Effector CD4-positive, alpha-beta T cell (primary cell): ENCODE measurements around the gene RAPGEFL1.
A peak's percentile ranks its signal among the peaks of the same experiment; 100 is the strongest.
"Not testable (repeated sequence)": the region's sequence is repeated elsewhere in the genome, so short reads cannot be mapped to it uniquely, and the experiment has no call there.

ENCODE experiments used
- DNase-seq: peaks from one replicate; pipeline ENCODE4 v3.0.0-alpha.2; 2020

RAPGEFL1 gene

GRCh38 chr17:40175928-40176753, 1.1 kb upstream of the RAPGEFL1 start:
- DNase-seq, result no peak

GRCh38 chr17:40176754-40177110, 538 bp upstream of the RAPGEFL1 start:
- no peak for DNase-seq

DNA sequence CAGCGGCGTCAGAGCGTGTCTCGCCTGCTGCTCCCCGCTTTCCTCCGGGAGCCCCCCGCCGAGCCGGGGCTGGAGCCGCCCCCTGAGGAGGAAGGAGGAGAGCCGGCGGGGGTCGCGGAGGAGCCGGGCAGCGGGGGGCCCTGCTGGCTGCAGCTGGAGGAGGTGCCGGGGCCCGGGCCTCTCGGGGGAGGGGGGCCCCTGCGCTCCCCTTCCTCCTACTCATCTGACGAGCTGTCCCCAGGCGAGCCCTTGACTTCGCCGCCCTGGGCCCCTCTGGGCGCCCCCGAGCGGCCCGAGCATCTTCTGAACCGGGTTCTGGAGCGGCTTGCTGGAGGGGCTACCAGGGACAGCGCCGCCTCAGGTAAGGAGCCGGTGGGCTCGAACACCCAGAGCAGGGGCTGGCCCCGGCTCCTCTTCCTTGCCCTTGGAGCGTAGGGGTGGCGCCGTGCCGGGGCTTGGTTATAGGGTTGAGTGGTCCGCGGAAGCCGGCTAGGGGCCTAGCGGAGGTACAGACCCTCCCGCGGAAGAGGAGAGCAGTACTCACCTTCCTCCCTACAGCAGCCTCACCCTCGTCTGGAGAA, 841 bp downstream of the RAPGEFL1 start:
- DNase-seq, result no peak

DNA sequence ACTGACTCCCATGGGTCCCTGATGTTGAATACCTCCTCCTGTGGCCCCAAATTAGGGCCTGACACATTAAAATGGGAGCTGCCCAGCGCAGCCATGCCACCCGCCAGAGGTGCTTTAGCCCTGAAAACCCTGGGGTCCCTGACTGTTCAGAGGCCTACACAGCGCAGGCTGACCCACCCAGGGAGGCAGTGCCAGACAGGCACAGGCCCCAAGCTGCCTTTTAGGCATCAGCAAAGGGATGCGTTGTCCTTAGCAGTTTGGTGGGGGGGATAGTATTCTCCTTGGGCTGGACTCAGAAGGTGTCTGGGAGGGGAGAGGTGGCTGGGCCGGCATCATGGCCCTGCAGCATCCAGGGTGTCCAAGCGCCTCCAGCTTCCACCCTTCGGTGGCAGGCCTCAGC, 1.4 kb downstream of the RAPGEFL1 start:
- DNase-seq, result no peak

GRCh38 chr17:40179923-40180659, 2.8 kb downstream of the RAPGEFL1 start:
- no peak for DNase-seq

DNA sequence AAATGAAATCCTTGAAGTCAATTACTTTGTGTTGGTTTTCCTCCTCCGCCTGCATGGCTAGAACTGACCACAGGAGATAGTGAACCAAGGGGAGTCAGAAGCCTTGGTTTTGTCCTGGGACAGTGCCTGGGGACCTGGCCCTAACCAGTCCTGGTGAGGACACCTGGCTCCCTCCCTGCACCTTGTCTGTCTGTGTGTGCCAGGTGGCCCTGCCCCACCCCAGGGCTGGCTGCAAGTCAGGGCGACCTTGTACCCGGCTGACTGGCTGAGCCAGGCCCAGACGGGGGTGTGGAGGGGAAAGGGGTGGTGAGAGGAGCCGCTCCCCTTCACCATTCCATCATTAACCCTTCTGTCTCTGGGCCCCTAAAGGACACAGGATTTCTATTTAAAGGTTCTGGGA, 3.4 kb downstream of the RAPGEFL1 start:
- DNase-seq, result no peak

DNA sequence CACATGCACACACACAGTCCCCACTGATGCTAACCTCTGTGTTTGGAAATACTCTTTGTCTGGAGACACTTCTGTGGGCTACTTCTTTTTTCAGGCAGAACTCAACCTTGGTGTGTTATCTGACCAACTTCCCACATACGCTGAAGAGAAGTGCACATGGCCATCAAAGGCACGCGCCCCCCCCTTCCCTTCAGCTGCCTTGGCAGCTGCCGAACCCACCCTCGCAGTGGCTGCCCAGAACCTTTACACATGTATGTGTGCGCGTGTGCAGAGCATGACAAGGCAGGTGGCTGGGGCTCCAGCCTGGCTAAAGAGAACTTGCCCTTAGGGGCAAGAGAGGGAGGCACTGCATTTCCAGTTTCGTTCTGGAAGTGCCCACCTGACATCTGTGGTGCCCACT, 3.9 kb downstream of the RAPGEFL1 start:
- DNase-seq, result no peak

GRCh38 chr17:40182606-40183005, 5.3 kb downstream of the RAPGEFL1 start:
- no peak for DNase-seq

DNA sequence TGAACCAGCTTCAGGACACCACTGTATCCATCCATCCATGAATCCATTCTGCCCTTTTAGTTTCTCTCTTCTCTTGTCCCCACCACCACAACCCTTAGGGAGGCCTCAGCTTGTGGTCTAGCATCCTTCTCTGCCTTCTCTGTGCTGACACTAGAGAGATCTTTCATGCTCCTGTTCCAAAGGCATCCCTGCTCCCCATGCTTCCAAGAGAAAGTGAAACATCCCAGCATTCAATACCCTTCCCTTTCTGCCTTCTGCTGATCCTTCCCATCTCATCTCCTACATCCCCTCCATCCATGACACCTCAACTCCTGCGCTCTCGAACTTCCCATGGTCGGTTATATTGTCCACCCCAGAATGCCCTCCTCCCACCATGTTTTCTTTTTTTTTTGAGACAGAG, 10.0 kb downstream of the RAPGEFL1 start:
- no peak for DNase-seq

DNA sequence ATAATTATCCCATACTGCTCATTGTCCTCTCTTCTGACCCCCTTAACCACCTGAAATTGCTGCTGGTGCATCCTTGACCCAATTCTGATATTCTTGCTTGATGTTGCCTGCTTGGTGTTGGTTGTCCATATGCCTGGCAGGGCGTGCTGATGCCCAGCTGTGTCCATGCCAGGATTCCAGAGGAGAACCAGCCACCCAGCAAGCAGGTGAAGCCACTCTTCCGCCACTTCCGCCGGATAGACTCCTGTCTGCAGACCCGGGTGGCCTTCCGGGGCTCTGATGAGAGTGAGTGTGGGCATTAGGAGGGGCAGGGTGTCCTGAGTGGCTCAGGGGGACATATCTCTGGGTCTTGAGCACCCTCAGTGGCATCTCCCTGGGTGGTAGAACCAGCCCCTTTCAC, 11.4 kb downstream of the RAPGEFL1 start:
- DNase-seq, result no peak

- no peak for DNase-seq
Observed at GRCh38 chr17:40190197-40191021, 13.1 kb downstream of the RAPGEFL1 start.

- DNase-seq, result peak; percentile 50
Observed at GRCh38 chr17:40191237-40192208, 14.3 kb downstream of the RAPGEFL1 start.

- no peak for DNase-seq
Observed at GRCh38 chr17:40192961-40193360, 15.7 kb downstream of the RAPGEFL1 start.

GRCh38 chr17:40194821-40195220, 17.6 kb downstream of the RAPGEFL1 start:
- DNase-seq, result no peak

- DNase-seq, result no peak
Observed at GRCh38 chr17:40197550-40197949, 20.3 kb downstream of the RAPGEFL1 start.

GRCh38 chr17:40197965-40198456, 20.7 kb downstream of the RAPGEFL1 start:
- not testable (repeated sequence) for DNase-seq

- DNase-seq, result no peak
Observed at GRCh38 chr17:40198576-40198975, 21.3 kb downstream of the RAPGEFL1 start.

DNA sequence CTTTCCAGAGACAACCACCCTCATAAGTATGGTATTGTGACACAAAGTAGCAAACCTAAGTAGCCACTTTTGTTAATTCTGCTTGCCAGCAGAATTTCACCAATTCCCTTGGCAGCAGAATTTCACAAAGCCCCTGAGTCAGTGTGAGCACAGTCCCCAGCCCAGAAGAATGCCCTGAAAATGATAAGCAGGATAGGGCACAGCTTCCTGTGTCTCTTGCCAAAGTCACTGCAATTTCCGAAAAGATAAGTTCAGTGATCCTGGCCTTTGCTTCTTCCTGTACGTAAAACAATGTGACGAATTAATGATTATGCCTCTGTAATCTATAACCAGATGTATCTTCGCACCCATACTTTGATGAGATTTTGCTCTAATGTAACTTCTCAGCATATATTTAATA, 25.9 kb downstream of the RAPGEFL1 start:
- DNase-seq, result no peak

DNA sequence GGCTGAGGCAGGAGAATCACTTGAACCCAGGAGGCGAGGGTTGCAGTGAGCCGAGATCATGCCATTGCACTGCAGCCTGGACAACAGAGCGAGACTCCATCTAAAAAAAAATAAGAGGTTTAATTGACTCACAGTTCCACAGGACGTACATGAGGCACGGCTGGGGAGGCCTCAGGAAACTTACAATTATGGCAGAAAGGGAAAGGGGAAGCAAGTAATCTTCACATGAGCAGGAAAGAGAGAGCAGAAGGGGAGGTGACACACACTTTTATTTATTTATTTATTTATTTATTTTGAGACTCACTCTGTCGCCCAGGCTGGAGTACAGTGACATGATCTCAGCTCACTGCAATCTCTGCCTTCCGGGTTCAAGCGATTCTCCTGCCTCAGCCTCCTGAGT, 28.9 kb downstream of the RAPGEFL1 start:
- DNase-seq, result not testable (repeated sequence)

DNA sequence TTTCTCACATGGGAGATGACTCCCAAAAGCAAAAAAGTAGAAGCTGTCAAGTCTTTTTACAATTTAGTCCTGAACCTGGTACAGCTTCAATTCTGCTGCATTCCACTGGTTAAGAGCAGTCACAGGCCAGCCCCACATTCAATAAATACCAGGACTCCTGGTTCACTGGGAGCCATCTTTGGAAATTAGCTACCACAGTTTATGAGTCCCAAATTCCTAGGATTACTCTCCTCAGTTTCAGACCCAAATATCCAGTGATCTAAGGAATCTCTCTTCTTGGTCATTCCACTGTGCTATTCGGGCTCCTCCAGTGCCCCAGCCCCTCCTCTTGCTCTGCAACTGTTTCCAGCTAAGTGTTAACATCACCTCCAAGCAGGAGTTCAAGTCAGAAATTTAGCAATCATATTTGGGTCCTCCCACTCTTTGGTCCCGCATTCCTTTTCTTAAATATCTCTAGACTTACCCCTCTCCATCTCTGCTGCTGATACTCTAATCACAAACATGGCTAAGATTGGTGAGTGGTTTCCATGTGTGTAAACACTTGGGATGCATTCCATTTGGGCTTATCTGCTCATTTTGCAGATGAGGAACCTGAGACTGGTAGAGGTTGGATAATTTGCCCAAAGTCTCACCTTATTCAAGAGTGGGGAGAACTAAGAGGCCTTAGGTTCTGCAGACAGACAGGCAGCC, 32.3 kb downstream of the RAPGEFL1 start:
- DNase-seq, result no peak

DNA sequence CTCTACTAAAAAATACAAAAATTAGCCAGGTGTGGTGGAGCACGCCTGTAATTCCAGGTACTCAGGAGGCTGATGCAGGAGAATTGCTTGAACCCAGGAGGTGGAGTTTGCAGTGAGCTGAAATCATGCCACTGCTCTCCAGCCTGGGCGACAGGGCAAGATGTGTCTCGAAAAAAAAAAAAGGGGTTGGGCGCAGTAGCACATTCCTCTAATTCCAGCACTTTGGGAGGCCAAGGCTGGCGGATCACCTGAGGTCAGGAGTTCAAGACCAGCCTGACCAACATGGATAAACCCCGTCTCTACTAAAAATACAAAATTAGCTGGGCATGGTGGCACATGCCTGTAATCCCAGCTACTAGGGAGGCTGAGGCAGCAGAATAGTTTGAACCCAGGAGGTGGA, 36.6 kb downstream of the RAPGEFL1 start:
- DNase-seq, result not testable (repeated sequence)
